Kidney (tissue), 14 donors: ENCODE data around the gene SPCS2. TPM values are rescaled to one million over a fixed set of nuclear protein-coding genes. Genes with fewer than 3 reads are reported as not detected.

Source experiments
- DNase-seq, 5 donors: peaks; one replicate each; pipeline ENCODE4 v3.0.0-alpha.2; 2013 to 2020
- FAIRE-seq: peaks from 2 replicates; lab custom pipeline; 2012; peaks lifted over from hg19 to GRCh38; lab: Jason Lieb, UNC
- H3K27ac ChIP-seq, 2 donors: one replicate each; pipeline ENCODE4 v1.7.0; 2013; ENCODE audit warnings: low read depth in 2 of 2, low read length in 2 of 2, inconsistent platforms in 1 of 2
- H3K27me3 ChIP-seq: one replicate; pipeline ENCODE4 v1.7.1; 2013; ENCODE audit warnings: low read length, inconsistent platforms; ENCODE audit not compliant: control insufficient read depth, insufficient read depth
- H3K36me3 ChIP-seq, 3 donors: one replicate each; pipeline versions ENCODE4 v1.7.0 to v1.7.1; 2013; ENCODE audit warnings: low read length in 3 of 3, control low read depth in 1 of 3, inconsistent platforms in 1 of 3; ENCODE audit not compliant: insufficient read depth in 3 of 3, control insufficient read depth in 2 of 3
- H3K4me1 ChIP-seq, 3 donors: one replicate each; pipeline versions ENCODE4 v1.7.0 to v1.7.1; 2013; ENCODE audit warnings: low read length in 3 of 3, inconsistent platforms in 1 of 3, low read depth in 1 of 3; ENCODE audit not compliant: control insufficient read depth in 2 of 3, insufficient read depth in 2 of 3
- H3K4me3 ChIP-seq, 3 donors: one replicate each; pipeline versions ENCODE4 v1.7.0 to v1.8.1; 2013; ENCODE audit warnings: low read length in 3 of 3, control low read depth in 1 of 3, inconsistent platforms in 1 of 3
- H3K9ac ChIP-seq, 3 donors: one replicate each; pipeline versions ENCODE4 v1.7.0 to v1.7.1; 2013; ENCODE audit warnings: low read length in 3 of 3, control low read depth in 1 of 3, inconsistent platforms in 1 of 3
- H3K9me3 ChIP-seq, 3 donors: one replicate each; pipeline versions ENCODE4 v1.7.0 to v1.7.1; 2013; ENCODE audit warnings: low read length in 3 of 3, control low read depth in 1 of 3, inconsistent platforms in 1 of 3; ENCODE audit not compliant: control insufficient read depth in 2 of 3, insufficient read depth in 1 of 3
- CTCF ChIP-seq: IDR thresholded peaks from 3 replicates; pipeline ENCODE4 v1.5.1; 2012; ENCODE audit warnings: mild to moderate bottlenecking, moderate library complexity, borderline replicate concordance; ENCODE audit not compliant: insufficient read depth; ENCODE audit errors: extremely low read depth
- intact Hi-C: fragments of 100-400 bp; cut with DNase I; formaldehyde crosslinking; loops from one replicate; pipeline ENCODE4 v1.11.1; 2022
- polyA plus RNA-seq: library from polyadenylated mRNA; stranded (reverse); fragments of 350-450 nt; fragmentation: Illumina TruSeq; extraction: RNeasy Lipid Tissue Mini Kit (QIAGEN cat#74804); gene quantifications from one replicate; pipeline ENCODE4 v1.2.3, GENCODE V29; 2014; ENCODE audit warnings: low read depth, low replicate concordance; ENCODE audit not compliant: insufficient read depth
- total RNA-seq: library from RNA; stranded (reverse); fragmentation: NEBNext Ultra II Directional; extraction: Animal tissue kit (Norgen Biotek cat#: 25700); gene quantifications from one replicate; pipeline ENCODE4 v1.2.1, GENCODE V29; 2021
- donor health status: control.
- donor health status: control.
- donor health status: control.
- donor health status: control.
- donor health status: control.
- donor health status: DM: yes; HTN: yes; CAD: no.
- donor health status: Normal renal cell carcinoma (clear cell type).

SPCS2 gene
- total and polyA plus RNA-seq, 2 donors from 2014 or later, result 176 to 224 TPM

DNA sequence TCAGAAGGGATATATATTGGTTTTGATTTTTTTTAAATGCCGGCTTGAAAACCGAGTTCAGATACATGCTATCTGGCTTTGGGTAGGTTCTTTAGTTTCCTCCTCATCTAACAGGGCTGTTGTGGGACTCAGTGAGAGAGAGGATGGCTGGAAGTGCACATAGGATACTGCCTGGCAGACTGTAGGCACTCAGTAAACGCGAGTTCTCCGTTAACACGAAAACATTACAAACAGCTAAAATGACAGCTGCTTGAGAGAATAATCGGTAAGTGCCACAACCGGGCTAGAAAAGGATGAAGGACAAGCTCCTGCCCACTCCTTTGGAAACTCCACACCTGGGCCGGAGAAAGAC lies 544 bp upstream of the SPCS2 start:
- Histone ChIP-seq H3K27ac (peak overlapping the region; percentile 80 to 82), H3K4me1 (peaks cover 0 to 9% (median 7%) of the 10 kb centered on the region in 3 donors), H3K27me3 (no peaks in the 10 kb centered on the region), H3K9me3 (no peaks in the 10 kb centered on the region), H3K9ac (peak overlapping the region; percentile 76 to 94 (median 92)), H3K36me3 (peaks cover 0 to 2% (median 0%) of the 10 kb centered on the region in 3 donors), H3K4me3 (peak overlapping the region; percentile 91 to 98 (median 94))
- DNase-seq (no peak), FAIRE-seq (no peak)
- no peak for TF ChIP-seq CTCF
- intact Hi-C loops, result no loop called here

GRCh38 chr11:74949753-74950137 lies 679 bp downstream of the SPCS2 start:
- TF ChIP-seq CTCF, result no peak
- Histone ChIP-seq H3K4me1 (peaks cover 0 to 12% (median 7%) of the 10 kb centered on the region in 3 donors), H3K27me3 (no peaks in the 10 kb centered on the region), H3K4me3 (peak overlapping the region; percentile 91 to 98 (median 94)), H3K9me3 (no peaks in the 10 kb centered on the region), H3K36me3 (peaks cover 0 to 2% (median 0%) of the 10 kb centered on the region in 3 donors), H3K27ac (peak overlapping the region in 1 of 2 donors; percentile 82), H3K9ac (peak overlapping the region; percentile 86 to 98 (median 94))
- intact Hi-C loops, result no loop called here
- FAIRE-seq, result no peak
- DNase-seq, result peak in 1 of 5 donors; percentile 17

DNA sequence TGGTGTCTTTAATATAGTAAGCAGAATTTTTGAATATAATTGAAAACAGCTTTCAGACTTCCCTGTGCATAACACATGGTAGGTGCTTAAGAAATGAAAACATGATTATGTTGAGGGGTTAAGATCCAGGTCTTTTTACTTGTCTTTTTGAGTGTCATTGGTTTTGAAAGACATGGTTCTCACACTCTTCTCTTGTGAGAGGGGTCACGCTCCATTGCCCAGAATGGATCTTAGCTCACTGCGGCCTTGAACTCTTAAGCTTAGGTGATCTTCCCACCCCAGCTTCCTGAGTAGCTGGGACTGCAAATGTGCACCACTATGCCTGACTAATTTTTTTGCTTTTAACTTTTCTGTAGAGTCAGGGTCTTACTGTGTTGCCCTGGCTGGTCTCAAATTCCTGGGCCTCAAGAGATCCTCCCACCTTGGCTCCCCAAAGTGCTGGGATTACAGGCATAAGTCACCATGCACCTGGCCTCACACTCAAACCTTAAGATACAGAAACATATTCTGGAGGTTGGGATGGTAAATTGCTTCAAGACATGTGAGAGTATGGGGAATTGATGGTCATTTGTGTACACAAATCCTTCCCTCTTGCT lies 1.4 kb downstream of the SPCS2 start:
- DNase-seq (peak in 2 of 5 donors; percentile 26 to 50), FAIRE-seq (no peak)
- no peaks in the 10 kb centered on the region for H3K9me3 ChIP-seq
- TF ChIP-seq CTCF, result no peak
- H3K4me1 ChIP-seq, result peaks cover 0 to 12% (median 7%) of the 10 kb centered on the region in 3 donors
- peak overlapping the region; percentile 86 to 98 (median 94) for H3K9ac ChIP-seq
- H3K27me3 ChIP-seq, result no peaks in the 10 kb centered on the region
- H3K4me3 ChIP-seq, result peak overlapping the region in 2 of 3 donors; percentile 91 to 98
- H3K27ac ChIP-seq, result no peak overlapping the region
- peaks cover 0 to 2% (median 0%) of the 10 kb centered on the region in 3 donors for H3K36me3 ChIP-seq
- intact Hi-C loops, result no loop called here
